GM23248 (cell line): ENCODE results near the gene DYNC2H1.

Experiments used
- EZH2 ChIP-seq: fragments of 200-600 bp; sonication (generic); IDR thresholded peaks from 2 replicates; pipeline ENCODE4 v1.6.1; 2018; ENCODE audit warnings: antibody characterized with exemption, mild to moderate bottlenecking; ENCODE audit not compliant: insufficient read depth, poor library complexity, severe bottlenecking
- EZH2phosphoT487 ChIP-seq: fragments of 200-600 bp; sonication (generic); IDR thresholded peaks from 2 replicates; pipeline ENCODE4 v1.6.1; 2018; ENCODE audit warnings: antibody characterized with exemption, moderate library complexity, mild to moderate bottlenecking, low read depth; ENCODE audit not compliant: insufficient read depth

- TF ChIP-seq EZH2, result no peak
- no peak for TF ChIP-seq EZH2phosphoT487
These were observed 1.2 kb downstream of the DYNC2H1 start for GRCh38 chr11:103110391-103110790.
